ENCODE results near the gene DAPP1.

The DAPP1 gene

GRCh38 chr4:99856166-99856565, 39.5 kb downstream of the DAPP1 start:
- DNase-seq = no peak

GRCh38 chr4:99857307-99857706, 40.7 kb downstream of the DAPP1 start:
- DNase-seq = no peak

- DNase-seq = no peak
Measured at GRCh38 chr4:99859618-99860017, 43.0 kb downstream of the DAPP1 start.

- no peak for DNase-seq
Measured at GRCh38 chr4:99860521-99860920, 43.9 kb downstream of the DAPP1 start.

GRCh38 chr4:99861120-99861905, 44.7 kb downstream of the DAPP1 start:
- no peak for DNase-seq

GRCh38 chr4:99863804-99864203, 47.2 kb downstream of the DAPP1 start:
- DNase-seq = no peak

GRCh38 chr4:99868126-99868596, 51.5 kb downstream of the DAPP1 start:
- no peak for DNase-seq

- DNase-seq = no peak
Measured at GRCh38 chr4:99872570-99872969, 55.9 kb downstream of the DAPP1 start.

- no peak for DNase-seq
Measured at GRCh38 chr4:99875071-99875470, 58.4 kb downstream of the DAPP1 start.

- DNase-seq = no peak
Measured at GRCh38 chr4:99876946-99877345, 60.3 kb downstream of the DAPP1 start.

- no peak for DNase-seq
Measured at GRCh38 chr4:99878604-99879003, 62.0 kb downstream of the DAPP1 start.

GRCh38 chr4:99879458-99879857, 62.8 kb downstream of the DAPP1 start:
- DNase-seq = no peak

GRCh38 chr4:99885063-99885664, 68.5 kb downstream of the DAPP1 start:
- DNase-seq = no peak

GRCh38 chr4:99885687-99886086, 69.1 kb downstream of the DAPP1 start:
- DNase-seq = no peak

- DNase-seq = no peak
Measured at GRCh38 chr4:99886146-99886545, 69.5 kb downstream of the DAPP1 start.

- no peak for DNase-seq
Measured at GRCh38 chr4:99887837-99888236, 71.2 kb downstream of the DAPP1 start.

GRCh38 chr4:99891351-99891750, 74.7 kb downstream of the DAPP1 start:
- no peak for DNase-seq

- DNase-seq = no peak
Measured at GRCh38 chr4:99893029-99893428, 76.4 kb downstream of the DAPP1 start.

- DNase-seq = no peak
Measured at GRCh38 chr4:99893839-99894160, 77.2 kb downstream of the DAPP1 start.

- DNase-seq = no peak
Measured at GRCh38 chr4:99894161-99894997, 77.8 kb downstream of the DAPP1 start, which contains the start of gene LAMTOR3. LAMTOR3 (minus strand) TSS chr4:99894427; CDS start chr4:99893963, 464 bp downstream.

- no peak for DNase-seq
Measured at GRCh38 chr4:99894998-99895397, 78.4 kb downstream of the DAPP1 start.

GRCh38 chr4:99915449-99915848, 98.8 kb downstream of the DAPP1 start:
- no peak for DNase-seq

- no peak for DNase-seq
Measured at GRCh38 chr4:99917575-99917974, 100.9 kb downstream of the DAPP1 start.

GRCh38 chr4:99918656-99919055, 102.0 kb downstream of the DAPP1 start:
- DNase-seq = no peak
